Testis (tissue), 2 donors: ENCODE measurements around the gene FBXO11.

Experiments
- POLR2A ChIP-seq: fragments of 450-650 bp; IDR thresholded peaks from one replicate; pipeline ENCODE4 v1.6.1; 2017; ENCODE audit warnings: antibody characterized with exemption, mild to moderate bottlenecking, moderate library complexity
- TF ChIP-seq, protein P1 (sequence below), 3 experiments: fragments of 450-650 bp in 2 of 3; fragments of 200-600 bp in 1 of 3; sonication (generic) in 1 of 3; IDR thresholded peaks; one replicate each; pipeline ENCODE4 v1.5.1; 2016 to 2019; ENCODE audit warnings: antibody characterized with exemption in 3 of 3, mild to moderate bottlenecking in 2 of 3, moderate library complexity in 1 of 3

- peak; percentile 62 for TF ChIP-seq POLR2A
- TF ChIP-seq, protein P1, sequence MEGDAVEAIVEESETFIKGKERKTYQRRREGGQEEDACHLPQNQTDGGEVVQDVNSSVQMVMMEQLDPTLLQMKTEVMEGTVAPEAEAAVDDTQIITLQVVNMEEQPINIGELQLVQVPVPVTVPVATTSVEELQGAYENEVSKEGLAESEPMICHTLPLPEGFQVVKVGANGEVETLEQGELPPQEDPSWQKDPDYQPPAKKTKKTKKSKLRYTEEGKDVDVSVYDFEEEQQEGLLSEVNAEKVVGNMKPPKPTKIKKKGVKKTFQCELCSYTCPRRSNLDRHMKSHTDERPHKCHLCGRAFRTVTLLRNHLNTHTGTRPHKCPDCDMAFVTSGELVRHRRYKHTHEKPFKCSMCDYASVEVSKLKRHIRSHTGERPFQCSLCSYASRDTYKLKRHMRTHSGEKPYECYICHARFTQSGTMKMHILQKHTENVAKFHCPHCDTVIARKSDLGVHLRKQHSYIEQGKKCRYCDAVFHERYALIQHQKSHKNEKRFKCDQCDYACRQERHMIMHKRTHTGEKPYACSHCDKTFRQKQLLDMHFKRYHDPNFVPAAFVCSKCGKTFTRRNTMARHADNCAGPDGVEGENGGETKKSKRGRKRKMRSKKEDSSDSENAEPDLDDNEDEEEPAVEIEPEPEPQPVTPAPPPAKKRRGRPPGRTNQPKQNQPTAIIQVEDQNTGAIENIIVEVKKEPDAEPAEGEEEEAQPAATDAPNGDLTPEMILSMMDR (IDR thresholded peaks at IDR 0.05): no peak
Measured at GRCh38 chr2:47782671-47783485, 123.4 kb downstream of the FBXO11 start, which contains the start of gene MSH6.
